BJ (cell line): ENCODE measurements around the gene BMI1. TPM values are rescaled to one million over a fixed set of nuclear protein-coding genes. Genes with fewer than 3 reads are reported as not detected.

ENCODE experiments used
- CTCF ChIA-PET: fragments of 350-600 bp; formaldehyde crosslinking; extraction: SDS; loops from one replicate; lab custom pipeline; 2021; ENCODE audit warnings: antibody characterized with exemption, inconsistent platforms; lab: Yijun Ruan, JAX
- POLR2A ChIA-PET: fragments of 300-600 bp; sonication (Branson Sonifier 250); formaldehyde crosslinking; extraction: SDS; loops from one replicate; lab custom pipeline; 2021; ENCODE audit warnings: antibody characterized with exemption; lab: Charles Lee
- DNase-seq: peaks from one replicate; pipeline ENCODE4 v3.0.0-alpha.2; 2011; ENCODE audit warnings: low read depth
- H3K27me3 ChIP-seq: 2 replicates; pipeline ENCODE4 v1.6.0; 2011; ENCODE audit warnings: low read length; ENCODE audit not compliant: control insufficient read depth, insufficient read depth
- H3K36me3 ChIP-seq: 2 replicates; pipeline ENCODE4 v1.5.1; 2011; ENCODE audit warnings: low read length; ENCODE audit not compliant: control insufficient read depth, insufficient read depth
- H3K4me3 ChIP-seq: 2 replicates; pipeline ENCODE4 v1.5.1; 2011; ENCODE audit warnings: low read depth, mild to moderate bottlenecking, control low read depth, low read length
- polyA plus RNA-seq: library from polyadenylated mRNA; depleted of rRNA; stranded (reverse); fragments of >200 nt; gene quantifications from 2 replicates; pipeline ENCODE4 v1.2.3, GENCODE V29; 2011
- TF ChIP-seq, protein P1 (sequence below): IDR thresholded peaks from 2 replicates; pipeline ENCODE4 v1.5.1; 2011; ENCODE audit warnings: low read depth, mild to moderate bottlenecking, control low read depth, inconsistent platforms, low read length, moderate library complexity; ENCODE audit not compliant: insufficient read depth

BMI1 gene
- polyA plus RNA-seq, 1 experiment, result 20.3 TPM

DNA sequence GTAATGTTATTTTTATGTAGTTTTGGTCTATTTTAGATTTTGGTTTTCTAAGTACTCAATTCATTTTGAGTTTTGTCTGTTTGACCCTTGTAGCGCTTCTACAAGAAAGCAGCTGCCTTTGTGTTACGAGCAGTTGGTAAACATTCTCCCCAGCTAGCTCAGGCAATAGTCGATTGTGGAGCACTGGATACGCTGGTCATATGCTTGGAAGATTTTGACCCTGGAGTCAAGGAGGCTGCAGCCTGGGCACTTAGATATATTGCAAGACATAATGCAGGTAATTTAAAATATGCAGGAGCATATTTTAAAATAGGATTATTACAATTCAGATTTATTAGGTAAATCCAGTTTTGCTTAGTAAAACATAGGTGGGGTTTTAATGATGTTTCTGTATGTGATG lies 47.5 kb downstream of the BMI1 start:
- TF ChIP-seq, protein P1, sequence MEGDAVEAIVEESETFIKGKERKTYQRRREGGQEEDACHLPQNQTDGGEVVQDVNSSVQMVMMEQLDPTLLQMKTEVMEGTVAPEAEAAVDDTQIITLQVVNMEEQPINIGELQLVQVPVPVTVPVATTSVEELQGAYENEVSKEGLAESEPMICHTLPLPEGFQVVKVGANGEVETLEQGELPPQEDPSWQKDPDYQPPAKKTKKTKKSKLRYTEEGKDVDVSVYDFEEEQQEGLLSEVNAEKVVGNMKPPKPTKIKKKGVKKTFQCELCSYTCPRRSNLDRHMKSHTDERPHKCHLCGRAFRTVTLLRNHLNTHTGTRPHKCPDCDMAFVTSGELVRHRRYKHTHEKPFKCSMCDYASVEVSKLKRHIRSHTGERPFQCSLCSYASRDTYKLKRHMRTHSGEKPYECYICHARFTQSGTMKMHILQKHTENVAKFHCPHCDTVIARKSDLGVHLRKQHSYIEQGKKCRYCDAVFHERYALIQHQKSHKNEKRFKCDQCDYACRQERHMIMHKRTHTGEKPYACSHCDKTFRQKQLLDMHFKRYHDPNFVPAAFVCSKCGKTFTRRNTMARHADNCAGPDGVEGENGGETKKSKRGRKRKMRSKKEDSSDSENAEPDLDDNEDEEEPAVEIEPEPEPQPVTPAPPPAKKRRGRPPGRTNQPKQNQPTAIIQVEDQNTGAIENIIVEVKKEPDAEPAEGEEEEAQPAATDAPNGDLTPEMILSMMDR, result no peak
- Histone ChIP-seq H3K36me3 (no peaks in the 10 kb centered on the region), H3K27me3 (no peaks in the 10 kb centered on the region), H3K4me3 (no peak overlapping the region)
- no peak for DNase-seq
- ChIA-PET POLR2A (no interaction called here), CTCF (no interaction called here)

DNA sequence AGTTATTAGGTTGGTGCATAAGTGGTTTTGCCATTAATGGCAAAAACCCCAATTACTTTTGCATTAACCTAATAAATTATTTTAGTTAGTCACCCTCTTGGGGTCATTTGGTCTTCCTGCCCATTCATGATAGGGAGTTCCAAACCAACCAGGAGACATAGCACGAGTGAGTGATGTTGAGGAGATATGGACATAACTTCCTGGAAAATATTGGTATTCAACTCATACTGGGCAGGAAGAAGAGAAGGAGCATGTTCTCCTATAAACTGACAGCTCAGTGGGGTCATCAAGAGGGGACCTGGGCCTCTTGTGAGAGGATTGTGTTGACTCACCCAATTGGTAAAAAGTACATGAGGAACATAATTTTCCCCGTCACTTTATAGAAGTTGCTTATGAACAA lies 48.1 kb downstream of the BMI1 start:
- Histone ChIP-seq H3K27me3 (no peaks in the 10 kb centered on the region), H3K4me3 (no peak overlapping the region), H3K36me3 (no peaks in the 10 kb centered on the region)
- DNase-seq, result no peak
- TF ChIP-seq, protein P1, result no peak
- POLR2A ChIA-PET, result no interaction called here
- CTCF ChIA-PET, result no interaction called here

DNA sequence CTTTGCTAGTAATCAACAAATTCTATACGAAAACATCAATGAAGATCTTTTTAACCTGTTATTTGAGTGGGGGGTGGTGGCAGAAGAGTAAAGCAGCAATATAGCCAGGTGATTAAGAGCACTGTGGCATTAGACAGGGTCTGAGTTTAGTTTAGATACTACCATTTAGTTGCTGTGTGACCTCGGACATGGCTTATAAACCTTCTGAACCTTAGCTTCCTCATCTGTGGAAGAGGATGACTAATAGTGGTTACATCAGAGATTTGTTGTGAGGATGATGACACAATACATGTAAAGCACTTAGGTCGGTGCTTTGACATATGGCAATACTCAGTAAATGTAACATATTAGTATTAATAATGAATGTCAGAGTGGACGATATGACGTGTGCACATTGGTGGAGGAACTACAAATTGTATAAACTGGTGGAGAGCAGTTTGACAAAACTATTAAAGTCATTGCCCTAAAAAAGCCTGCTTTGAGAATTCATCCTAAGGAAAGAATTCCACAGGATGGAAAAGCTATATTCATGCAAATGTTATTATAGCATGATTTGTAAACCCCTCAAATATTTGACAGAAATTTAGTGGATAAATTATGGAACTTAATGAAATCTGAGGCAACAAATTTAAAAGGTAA lies 48.7 kb downstream of the BMI1 start:
- ChIA-PET POLR2A (no interaction called here), CTCF (no interaction called here)
- Histone ChIP-seq H3K4me3 (no peak overlapping the region), H3K36me3 (no peaks in the 10 kb centered on the region), H3K27me3 (no peaks in the 10 kb centered on the region)
- TF ChIP-seq, protein P1, result no peak
- no peak for DNase-seq

DNA sequence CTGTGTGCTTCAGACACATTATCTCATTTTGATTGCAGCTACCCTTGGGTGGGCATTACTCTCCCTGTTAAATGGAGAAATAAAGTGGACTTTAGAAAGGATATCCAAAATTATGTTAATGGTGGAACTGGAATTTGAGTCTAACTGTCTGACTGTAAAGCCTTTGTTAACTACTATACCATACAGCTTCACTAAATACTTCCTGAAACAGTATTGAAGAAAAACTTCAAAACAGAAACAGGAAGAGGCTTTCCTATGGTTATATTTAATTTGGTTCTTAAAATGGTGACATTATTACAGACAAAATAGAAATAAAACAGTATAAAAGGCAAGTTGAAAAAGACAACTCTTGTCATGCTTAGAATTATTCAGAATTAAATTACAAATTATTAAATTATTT lies 49.4 kb downstream of the BMI1 start:
- H3K27me3 ChIP-seq, result no peaks in the 10 kb centered on the region
- DNase-seq, result no peak
- no peak overlapping the region for H3K4me3 ChIP-seq
- CTCF ChIA-PET, result interaction anchor here (0.6 kb wide), 1 partner anchor 579 kb away, joined by 4 read pairs; no protein-coding TSS in a partner anchor
- POLR2A ChIA-PET, result no interaction called here
- TF ChIP-seq, protein P1, result no peak
- no peaks in the 10 kb centered on the region for H3K36me3 ChIP-seq

DNA sequence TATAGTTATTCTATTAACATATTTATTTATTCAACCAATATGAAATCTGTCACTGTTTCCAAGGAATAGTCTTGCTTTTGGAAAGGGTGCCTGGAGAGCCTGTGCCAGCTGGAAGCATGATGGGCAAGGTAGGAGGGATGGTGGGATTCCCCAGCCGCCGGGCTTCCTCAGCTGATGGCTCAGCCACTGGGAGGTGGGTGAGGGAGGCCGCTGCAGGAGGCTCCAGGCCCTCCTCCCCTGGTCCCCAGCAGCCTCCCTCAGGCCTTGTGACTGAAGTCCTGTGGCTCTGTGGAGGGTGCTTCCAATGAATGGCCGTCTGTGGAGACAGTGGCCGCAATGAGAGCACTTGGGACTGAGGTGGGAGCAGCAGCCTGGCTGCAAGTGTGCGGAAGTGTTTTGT lies 51.4 kb downstream of the BMI1 start:
- ChIA-PET CTCF (no interaction called here), POLR2A (no interaction called here)
- TF ChIP-seq, protein P1, result no peak
- no peak for DNase-seq
- no peaks in the 10 kb centered on the region for H3K36me3 ChIP-seq
- no peaks in the 10 kb centered on the region for H3K27me3 ChIP-seq
- no peak overlapping the region for H3K4me3 ChIP-seq
